H1 (cell line): ENCODE results near the gene CCDC154. TPM values are rescaled to one million over a fixed set of nuclear protein-coding genes. Genes with fewer than 3 reads are reported as not detected.

Source experiments
- CBX5 ChIP-seq: fragments of 300-800, 300-1000 bp; sonication (generic); IDR thresholded peaks from 2 replicates; pipeline ENCODE4 v1.7.1; 2016; ENCODE audit warnings: antibody characterized with exemption, low read length, low read depth
- CBX8 ChIP-seq: fragments of 300-800, 300-1000 bp; sonication (generic); IDR thresholded peaks from 2 replicates; pipeline ENCODE4 v1.7.1; 2016; ENCODE audit warnings: low read depth, low read length, borderline replicate concordance
- CEBPB ChIP-seq: IDR thresholded peaks from 2 replicates; pipeline ENCODE4 v1.6.1; 2012; ENCODE audit warnings: low read depth, low read length
- CHD2 ChIP-seq: IDR thresholded peaks from 2 replicates; pipeline ENCODE4 v1.6.1; 2012; ENCODE audit warnings: low read length, improper control_type of control experiment
- polyA plus RNA-seq, 7 experiments: library from polyadenylated mRNA; depleted of rRNA in 3 of 7; stranded (reverse) in 5 of 7; unstranded in 2 of 7; fragments of >200 nt in 5 of 7; fragments of 200-250 nt in 2 of 7; gene quantifications; 1 replicate in 5 of 7; 2 replicates in 1 of 7; 4 replicates in 1 of 7; pipeline versions ENCODE4 v1.2.1 to v1.2.3, GENCODE V29; 2011 to 2013; ENCODE audit warnings: missing spikeins in 2 of 7, mixed read lengths in 2 of 7
- total RNA-seq: library from RNA; stranded (reverse); fragmentation: NEBNext Ultra II Directional; extraction: Animal tissue kit (Norgen Biotek cat#: 25700); gene quantifications from 2 replicates; pipeline ENCODE4 v1.2.1, GENCODE V29; 2021

The CCDC154 gene
- total and polyA plus RNA-seq, 2 of the 8 experiments (the other 6 are each of a cell fraction or from before 2014, with no cell fraction given): 0.15 to 0.88 TPM

DNA sequence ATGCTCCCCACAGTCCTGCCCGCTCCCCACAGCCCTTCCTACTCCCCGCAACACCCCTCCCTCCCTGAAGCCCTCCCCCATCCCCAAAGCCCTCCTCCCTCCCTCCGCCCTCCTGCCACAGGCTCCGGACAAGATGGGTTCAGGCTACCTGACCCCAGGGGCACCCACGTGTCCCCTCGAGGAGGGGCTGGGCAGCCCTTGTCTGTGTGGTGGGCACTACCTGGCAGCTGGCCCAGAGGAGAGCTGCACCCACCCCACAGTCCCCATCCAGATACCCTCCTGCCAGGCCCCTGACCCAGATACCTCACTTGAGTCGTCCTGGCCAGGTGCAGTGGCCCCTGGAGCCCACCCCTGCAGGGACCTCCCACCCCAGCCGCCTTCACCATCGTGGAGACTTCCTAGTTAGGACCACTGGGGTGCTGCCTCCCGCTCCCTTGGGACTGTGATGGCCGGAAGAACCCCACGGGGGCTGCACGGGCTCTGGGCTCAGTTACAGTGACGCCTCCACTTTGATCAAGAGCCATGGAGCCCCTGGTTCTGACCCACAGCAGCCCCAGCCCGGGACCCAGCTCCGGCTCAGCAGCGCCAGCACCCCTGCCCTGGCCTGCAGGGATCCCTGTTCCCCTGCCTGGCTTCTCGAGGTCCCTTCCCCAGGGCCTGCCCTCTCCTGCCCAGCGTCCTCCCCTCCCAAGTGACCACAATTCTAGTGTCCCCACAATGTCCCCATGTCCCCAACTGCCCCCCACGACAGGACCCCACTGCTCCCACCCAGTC lies 12.7 kb downstream of the CCDC154 start (continued):
- TF ChIP-seq CBX8: no peak
- no peak for TF ChIP-seq CHD2
- no peak for TF ChIP-seq CEBPB
- TF ChIP-seq CBX5: no peak
- TF ChIP-seq, all 59 proteins: peak for 0
